ENCODE measurements around the gene KRTAP23-1.

Gene KRTAP23-1

DNA sequence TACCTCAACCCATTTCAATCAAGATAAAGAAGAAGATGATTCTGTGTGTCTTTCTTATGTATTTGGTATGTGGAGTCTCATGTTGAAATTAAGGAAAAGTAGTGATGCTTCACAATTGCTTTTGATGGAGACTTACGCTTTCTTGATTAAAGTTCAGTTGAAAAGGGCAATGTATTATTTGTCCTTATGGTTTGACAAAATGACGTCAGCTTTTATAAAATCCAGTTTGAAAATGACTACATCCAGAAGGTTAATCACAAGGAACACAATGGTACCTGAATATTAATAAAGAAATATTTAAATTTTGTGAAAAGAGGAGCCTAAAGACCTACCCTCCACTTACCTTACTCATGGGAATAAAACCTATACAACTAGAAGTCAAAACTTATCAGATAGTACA, 32.7 kb downstream of the KRTAP23-1 start:
- DNase-seq (ENCODE audit: low read depth in 2 of 2, low spot score in 1 of 2) = no peak

DNA sequence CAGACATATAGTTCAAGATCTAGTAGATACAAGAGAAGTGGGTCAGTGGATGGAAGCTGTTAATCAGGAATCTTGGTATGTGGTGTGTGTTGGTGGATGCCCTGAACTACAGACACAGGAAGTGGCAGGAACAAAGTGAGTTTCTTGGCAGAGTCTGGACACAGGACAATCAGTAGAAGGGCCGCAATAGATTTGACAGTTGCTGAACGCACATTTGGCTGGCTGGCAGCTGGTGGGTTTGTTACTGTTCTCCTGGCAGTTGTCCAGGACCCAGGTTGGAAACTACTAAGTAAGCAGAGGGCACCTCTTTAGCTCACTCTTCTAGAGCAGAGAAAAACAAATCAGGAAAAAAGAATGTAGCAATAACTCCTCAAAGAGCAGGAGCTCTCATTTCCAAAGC, 41.5 kb downstream of the KRTAP23-1 start:
- DNase-seq (ENCODE audit: low read depth in 2 of 2, low spot score in 1 of 2) = no peak

DNA sequence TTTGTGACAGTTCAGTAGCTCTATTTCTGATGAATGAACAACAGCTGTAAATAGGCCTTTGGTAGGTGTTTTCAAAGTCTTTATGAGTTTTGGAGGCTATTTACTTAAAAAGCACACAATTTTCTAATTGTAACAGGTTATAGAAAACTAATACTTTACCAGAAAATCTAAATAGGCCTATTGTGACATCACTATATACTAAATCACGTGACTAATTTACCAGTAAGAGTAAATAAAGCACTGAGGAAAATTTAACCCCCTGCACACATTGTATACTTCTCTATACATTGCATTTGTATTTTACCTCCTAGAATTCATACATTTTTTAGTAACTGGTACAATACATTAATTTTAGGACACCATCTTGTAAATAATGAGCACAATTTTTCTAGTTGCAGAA, 43.3 kb downstream of the KRTAP23-1 start:
- DNase-seq (ENCODE audit: low read depth in 2 of 2, low spot score in 1 of 2) = no peak
